GM19455 (cell line): ENCODE measurements around the gene GPC6.

ENCODE experiments used
- ATAC-seq: cut with Tn5 transposase; IDR thresholded peaks from one replicate; pipeline ENCODE4 v1.9.1; 2021; ENCODE audit not compliant: unreplicated experiment

Gene GPC6

GRCh38 chr13:94007072-94007471 is 780.5 kb downstream of the GPC6 start:
- no peak for ATAC-seq

- no peak for ATAC-seq
Observed at GRCh38 chr13:94009701-94010100, 783.1 kb downstream of the GPC6 start.

- no peak for ATAC-seq
Observed at GRCh38 chr13:94014461-94014860, 787.9 kb downstream of the GPC6 start.

- no peak for ATAC-seq
Observed at GRCh38 chr13:94020426-94020825, 793.8 kb downstream of the GPC6 start.

- no peak for ATAC-seq
Observed at GRCh38 chr13:94020833-94021232, 794.2 kb downstream of the GPC6 start.

- no peak for ATAC-seq
Observed at GRCh38 chr13:94028234-94028633, 801.6 kb downstream of the GPC6 start.

- no peak for ATAC-seq
Observed at GRCh38 chr13:94028650-94029049, 802.0 kb downstream of the GPC6 start.

- no peak for ATAC-seq
Observed at GRCh38 chr13:94030415-94031119, 804.0 kb downstream of the GPC6 start.

GRCh38 chr13:94031609-94032008 is 805.0 kb downstream of the GPC6 start:
- no peak for ATAC-seq

GRCh38 chr13:94033098-94033497 is 806.5 kb downstream of the GPC6 start:
- no peak for ATAC-seq

- no peak for ATAC-seq
Observed at GRCh38 chr13:94033830-94034642, 807.4 kb downstream of the GPC6 start.

- no peak for ATAC-seq
Observed at GRCh38 chr13:94050039-94050438, 823.4 kb downstream of the GPC6 start.

GRCh38 chr13:94050686-94051085 is 824.1 kb downstream of the GPC6 start:
- ATAC-seq: no peak

GRCh38 chr13:94053986-94054593 is 827.5 kb downstream of the GPC6 start:
- no peak for ATAC-seq

- ATAC-seq: no peak
Observed at GRCh38 chr13:94056362-94056990, 829.9 kb downstream of the GPC6 start.

GRCh38 chr13:94057618-94058186 is 831.1 kb downstream of the GPC6 start:
- ATAC-seq: no peak

- no peak for ATAC-seq
Observed at GRCh38 chr13:94058821-94059360, 832.3 kb downstream of the GPC6 start.

GRCh38 chr13:94061301-94061700 is 834.7 kb downstream of the GPC6 start:
- no peak for ATAC-seq

GRCh38 chr13:94063096-94063495 is 836.5 kb downstream of the GPC6 start:
- ATAC-seq: no peak

GRCh38 chr13:94063848-94064247 is 837.2 kb downstream of the GPC6 start:
- ATAC-seq: no peak

GRCh38 chr13:94065741-94066140 is 839.1 kb downstream of the GPC6 start:
- no peak for ATAC-seq
